A673 (cell line): ENCODE results near the gene RXFP4. TPM values are rescaled to one million over a fixed set of nuclear protein-coding genes. Genes with fewer than 3 reads are reported as not detected.

Source experiments
- BruUV-seq: library from RNA; stranded (reverse); fragments of 400-500 nt; replicated peaks from 2 replicates; lab custom pipeline; 2021; lab: Mats Ljungman, UMichigan
- CTCF ChIA-PET: fragments of 300-600 bp; sonication (Branson Sonifier 250); formaldehyde crosslinking; loops from one replicate; lab custom pipeline; 2022; ENCODE audit warnings: antibody characterized with exemption; lab: Charles Lee
- POLR2A ChIA-PET: fragments of 300-600 bp; sonication (Branson Sonifier 250); formaldehyde crosslinking; loops from one replicate; lab custom pipeline; 2022; ENCODE audit warnings: antibody characterized with exemption; ENCODE audit not compliant: low non-redundant PET; lab: Charles Lee
- DNase-seq: peaks from one replicate; pipeline ENCODE4 v3.0.0-alpha.2; 2015; ENCODE audit warnings: low spot score
- H3K27ac ChIP-seq: fragments of 200-600 bp; sonication (generic); 2 replicates; pipeline ENCODE4 v1.5.1; 2016; ENCODE audit warnings: mixed run types, low read depth, mild to moderate bottlenecking, mixed read lengths, antibody characterized with exemption, low read length; ENCODE audit not compliant: poor library complexity, severe bottlenecking
- H3K27me3 ChIP-seq: fragments of 200-600 bp; sonication (generic); replicated peaks from 2 replicates; pipeline ENCODE4 v1.6.1; 2017; ENCODE audit warnings: mixed run types, low read depth, mild to moderate bottlenecking, mixed read lengths, antibody characterized with exemption, low read length; ENCODE audit not compliant: insufficient read depth, poor library complexity
- H3K36me3 ChIP-seq: fragments of 200-600 bp; sonication (generic); 2 replicates; pipeline ENCODE4 v1.6.1; 2016; ENCODE audit warnings: mixed run types, mild to moderate bottlenecking, mixed read lengths, antibody characterized with exemption, low read length; ENCODE audit not compliant: insufficient read depth, poor library complexity, severe bottlenecking
- H3K4me1 ChIP-seq: fragments of 200-600 bp; sonication (generic); 2 replicates; pipeline ENCODE4 v1.6.1; 2017; ENCODE audit warnings: mixed run types, mild to moderate bottlenecking, mixed read lengths, antibody characterized with exemption, low read length; ENCODE audit not compliant: insufficient read depth, poor library complexity, severe bottlenecking
- H3K4me3 ChIP-seq: fragments of 200-600 bp; sonication (generic); 2 replicates; pipeline ENCODE4 v1.5.1; 2016; ENCODE audit warnings: low read depth, mixed run types, mild to moderate bottlenecking, mixed read lengths, low read length; ENCODE audit not compliant: poor library complexity, severe bottlenecking
- H3K9me3 ChIP-seq: fragments of 200-600 bp; sonication (generic); 2 replicates; pipeline ENCODE4 v1.6.1; 2016; ENCODE audit warnings: mixed run types, low read depth, mild to moderate bottlenecking, mixed read lengths, antibody characterized with exemption, low read length; ENCODE audit not compliant: poor library complexity, severe bottlenecking
- CTCF ChIP-seq: fragments of 300-800, 200-600 bp; sonication (generic); conservative IDR thresholded peaks from 2 replicates; pipeline ENCODE4 v1.5.1; 2017; ENCODE audit warnings: low read depth, mild to moderate bottlenecking, antibody characterized with exemption, low read length, moderate library complexity, mixed read lengths
- EZH2 ChIP-seq: fragments of 200-600 bp; sonication (generic); IDR thresholded peaks from 2 replicates; pipeline ENCODE4 v1.6.1; 2017; ENCODE audit warnings: borderline replicate concordance, low read depth, mild to moderate bottlenecking, mixed read lengths, antibody characterized with exemption, low read length; ENCODE audit not compliant: poor library complexity, severe bottlenecking
- intact Hi-C: fragments of 100-400 bp; cut with micrococcal nuclease; formaldehyde crosslinking; loops from one replicate; pipeline ENCODE4 v1.10.0; 2022; ENCODE audit not compliant: unreplicated experiment
- total RNA-seq: library from RNA; stranded (reverse); gene quantifications from 2 replicates; pipeline ENCODE4 v1.2.3, GENCODE V29; 2021

Gene RXFP4
- total RNA-seq, 1 experiment from 2014 or later = not detected

- peak overlapping the region; percentile 95 for H3K27ac ChIP-seq
- no TSS peak for BruUV-seq
- ChIA-PET CTCF (interaction anchor here (1.1 kb wide), 1 partner anchor 14 kb away, joined by 4 read pairs; no protein-coding TSS in a partner anchor), POLR2A (no interaction called here)
- H3K9me3 ChIP-seq = no peaks in the 10 kb centered on the region
- no peaks in the 10 kb centered on the region for H3K27me3 ChIP-seq
- intact Hi-C loops = loop anchor here (5.0 kb wide), 1 partner anchor 33 kb away; the partner anchor contains the start of gene RXFP4
- peak overlapping the region; percentile 95 for H3K4me3 ChIP-seq
- TF ChIP-seq EZH2 (no peak), CTCF (no peak)
- no peak for DNase-seq
- H3K4me1 ChIP-seq = peaks cover 64% of the 10 kb centered on the region
- peaks cover 8% of the 10 kb centered on the region for H3K36me3 ChIP-seq
These were observed 34.1 kb downstream of the RXFP4 start for GRCh38 chr1:155975375-155976061.

- Histone ChIP-seq H3K9me3 (no peaks in the 10 kb centered on the region), H3K27ac (peak overlapping the region; percentile 95), H3K36me3 (peaks cover 8% of the 10 kb centered on the region), H3K27me3 (no peaks in the 10 kb centered on the region), H3K4me1 (peaks cover 64% of the 10 kb centered on the region), H3K4me3 (peak overlapping the region; percentile 95)
- TF ChIP-seq CTCF (no peak), EZH2 (no peak)
- ChIA-PET CTCF (interaction anchor here (0.6 to 1.3 kb wide), 5 partner anchors 13 to 253 kb away, joined by 3 to 6 read pairs (median 6); no protein-coding TSS in a partner anchor), POLR2A (interaction anchor here (0.6 to 0.7 kb wide), 2 partner anchors 56 to 516 kb away, joined by 3 to 10 read pairs; no protein-coding TSS in a partner anchor)
- peak; percentile 82 for DNase-seq
- BruUV-seq = no TSS peak
- intact Hi-C loops = loop anchor here (5.0 kb wide), 1 partner anchor 34 kb away; the partner anchor contains the start of gene RXFP4
These were observed 34.8 kb downstream of the RXFP4 start for GRCh38 chr1:155976062-155976912.

GRCh38 chr1:155976913-155977689 is 35.7 kb downstream of the RXFP4 start:
- TSS peak; percentile 5 for BruUV-seq
- peaks cover 64% of the 10 kb centered on the region for H3K4me1 ChIP-seq

More at GRCh38 chr1:155976913-155977689, 35.7 kb downstream of the RXFP4 start:
- H3K4me3 ChIP-seq = peak overlapping the region; percentile 95
- peak overlapping the region; percentile 95 for H3K27ac ChIP-seq
- no peak for TF ChIP-seq EZH2
- no peak for TF ChIP-seq CTCF
- no peaks in the 10 kb centered on the region for H3K27me3 ChIP-seq
- ChIA-PET POLR2A (interaction anchor here (0.6 to 0.7 kb wide), 2 partner anchors 57 to 515 kb away, joined by 3 to 10 read pairs; no protein-coding TSS in a partner anchor), CTCF (interaction anchor here (0.6 to 1.3 kb wide), 3 partner anchors 89 to 254 kb away, joined by 3 to 6 read pairs (median 6); no protein-coding TSS in a partner anchor)
- intact Hi-C loops = loop anchor here (5.0 kb wide), 1 partner anchor 35 kb away; the partner anchor contains the start of gene RXFP4
- H3K36me3 ChIP-seq = peaks cover 7% of the 10 kb centered on the region
- no peak for DNase-seq
- no peaks in the 10 kb centered on the region for H3K9me3 ChIP-seq
